Measurements from ENCODE around the gene SLC44A4.

The SLC44A4 gene
- total RNA-seq, result 0.17 to 1.5 (median 0.70) reads per million in 3 donors

DNA sequence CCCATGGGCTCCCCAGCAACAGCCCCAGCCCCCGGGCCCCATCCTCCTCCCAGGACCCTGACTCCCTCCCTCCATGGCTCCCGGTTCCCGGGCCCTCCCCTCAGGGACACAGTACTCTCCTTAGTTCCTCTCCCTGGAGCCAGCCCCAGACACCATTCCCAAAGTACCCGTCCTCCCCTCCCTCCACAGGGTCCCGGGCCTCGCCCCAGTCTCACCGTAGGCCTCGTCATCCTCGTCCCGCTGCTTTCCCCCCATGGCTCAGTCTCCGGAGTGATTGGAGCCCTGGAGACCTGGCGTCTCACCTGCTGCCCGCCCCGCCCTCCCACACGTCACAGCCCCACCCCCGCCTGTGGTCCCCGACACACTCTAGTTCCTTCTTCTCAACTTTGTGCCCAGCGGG, at the start of gene SLC44A4:
Gene SLC44A4 (minus strand): TSS at position 272 of the 400 bp plus-strand sequence. CDS start 17 bp downstream, at position 255.
- H3K4me1 ChIP-seq (ENCODE audit: control insufficient read depth, insufficient read depth, low read length, poor library complexity, severe bottlenecking), result no peaks in the 10 kb centered on the region
- DNase-seq, result no peak
- no peak within 1 kb of the TSS for H3K4me3 ChIP-seq (ENCODE audit: insufficient read depth, low read depth, low read length, poor library complexity, severe bottlenecking)
- peaks cover 40% of the 10 kb centered on the region for H3K36me3 ChIP-seq (ENCODE audit: control insufficient read depth, insufficient read depth, low read length)
- no peaks in the 10 kb centered on the region for H3K9me3 ChIP-seq (ENCODE audit: control insufficient read depth, low read length)
- H3K27me3 ChIP-seq (replicated peaks; ENCODE audit: control insufficient read depth, insufficient read depth, low read length, poor library complexity, severe bottlenecking), result no peaks in the 10 kb centered on the region
- H3K27ac ChIP-seq (ENCODE audit: insufficient read depth, low read length, poor library complexity, severe bottlenecking), result no peak within 1 kb of the TSS

DNA sequence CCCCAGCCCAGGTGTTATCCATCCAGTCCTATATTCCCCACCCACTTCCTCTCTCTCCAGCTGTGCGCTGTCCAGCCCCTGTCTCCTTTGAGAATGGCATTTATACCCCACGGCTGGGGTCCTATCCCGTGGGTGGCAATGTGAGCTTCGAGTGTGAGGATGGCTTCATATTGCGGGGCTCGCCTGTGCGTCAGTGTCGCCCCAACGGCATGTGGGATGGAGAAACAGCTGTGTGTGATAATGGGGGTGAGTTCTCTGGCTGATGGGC, 49.8 kb upstream of the SLC44A4 start:
- DNase-seq, result no peak
- H3K36me3 ChIP-seq (ENCODE audit: control insufficient read depth, insufficient read depth, low read length), result no peaks in the 10 kb centered on the region
- no peaks in the 10 kb centered on the region for H3K4me1 ChIP-seq (ENCODE audit: control insufficient read depth, insufficient read depth, low read length, poor library complexity, severe bottlenecking)
- no peak overlapping the region for H3K4me3 ChIP-seq (ENCODE audit: insufficient read depth, low read depth, low read length, poor library complexity, severe bottlenecking)
- no peaks in the 10 kb centered on the region for H3K9me3 ChIP-seq (ENCODE audit: control insufficient read depth, low read length)
- no peak overlapping the region for H3K27ac ChIP-seq (ENCODE audit: insufficient read depth, low read length, poor library complexity, severe bottlenecking)
- H3K27me3 ChIP-seq (replicated peaks; ENCODE audit: control insufficient read depth, insufficient read depth, low read length, poor library complexity, severe bottlenecking), result no peaks in the 10 kb centered on the region

DNA sequence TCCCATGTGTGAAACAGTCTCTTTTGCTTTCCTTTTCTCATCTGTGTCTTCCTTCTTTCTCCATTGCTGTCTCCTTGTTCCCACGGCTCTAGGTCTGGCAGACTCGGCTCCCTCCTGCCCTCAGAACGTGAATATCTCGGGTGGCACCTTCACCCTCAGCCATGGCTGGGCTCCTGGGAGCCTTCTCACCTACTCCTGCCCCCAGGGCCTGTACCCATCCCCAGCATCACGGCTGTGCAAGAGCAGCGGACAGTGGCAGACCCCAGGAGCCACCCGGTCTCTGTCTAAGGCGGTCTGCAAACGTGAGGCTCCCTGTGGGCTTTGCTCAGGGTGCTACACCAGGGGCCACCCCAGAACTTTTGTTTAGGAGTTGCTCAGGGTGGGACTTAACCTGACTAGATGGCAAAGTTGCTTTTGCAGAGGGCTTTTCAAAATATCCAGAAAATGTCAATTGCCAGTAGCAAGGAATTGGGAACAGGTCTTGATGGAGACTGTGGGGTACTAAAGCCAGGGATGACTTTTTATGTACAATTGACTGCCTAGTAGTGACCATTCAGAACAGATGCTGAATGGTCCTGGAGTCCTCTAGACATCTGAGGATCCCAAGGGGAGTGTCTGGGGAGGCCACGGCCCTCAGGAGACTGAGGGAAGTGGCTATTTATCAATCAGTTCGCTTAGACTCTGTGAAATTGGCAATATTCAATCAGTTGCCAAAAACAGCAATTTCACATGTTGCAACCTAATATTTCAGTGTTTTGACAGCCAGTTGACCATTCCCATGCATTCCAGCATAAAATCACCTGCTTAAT, 49.3 kb upstream of the SLC44A4 start:
- H3K27me3 ChIP-seq (replicated peaks; ENCODE audit: control insufficient read depth, insufficient read depth, low read length, poor library complexity, severe bottlenecking), result no peaks in the 10 kb centered on the region
- no peak overlapping the region for H3K27ac ChIP-seq (ENCODE audit: insufficient read depth, low read length, poor library complexity, severe bottlenecking)
- no peaks in the 10 kb centered on the region for H3K36me3 ChIP-seq (ENCODE audit: control insufficient read depth, insufficient read depth, low read length)
- no peak overlapping the region for H3K4me3 ChIP-seq (ENCODE audit: insufficient read depth, low read depth, low read length, poor library complexity, severe bottlenecking)
- no peak for DNase-seq
- no peaks in the 10 kb centered on the region for H3K9me3 ChIP-seq (ENCODE audit: control insufficient read depth, low read length)
- H3K4me1 ChIP-seq (ENCODE audit: control insufficient read depth, insufficient read depth, low read length, poor library complexity, severe bottlenecking), result no peaks in the 10 kb centered on the region

DNA sequence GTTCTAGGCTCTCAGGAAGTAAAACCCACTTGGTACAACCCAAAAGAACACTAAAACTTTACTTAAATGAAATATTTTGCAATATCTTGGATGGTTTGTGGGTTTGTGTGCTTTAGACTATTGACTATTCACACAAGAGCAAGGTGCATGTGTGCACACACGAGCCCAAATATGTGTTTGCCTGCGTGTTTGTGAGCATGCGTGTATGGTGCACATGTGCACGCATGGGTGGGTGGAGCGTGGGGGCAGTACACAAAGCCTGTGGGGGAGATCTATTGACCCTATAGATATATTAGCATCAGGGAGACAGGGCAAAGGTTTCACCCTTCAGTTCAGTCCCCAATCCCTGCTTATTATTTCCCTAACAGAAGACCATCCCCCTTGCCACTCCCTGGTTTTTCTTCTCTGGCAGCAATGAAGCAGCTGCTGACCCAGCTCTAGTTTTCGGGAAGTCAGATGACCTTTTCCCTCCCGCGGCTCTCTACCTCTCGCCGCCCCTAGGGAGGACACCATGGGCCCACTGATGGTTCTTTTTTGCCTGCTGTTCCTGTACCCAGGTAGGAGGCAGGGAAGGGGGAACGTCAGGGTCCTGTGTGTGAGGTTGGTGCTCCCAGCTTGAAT, 48.6 kb upstream of the SLC44A4 start, which contains the start of gene C2:
Gene C2 (plus strand): TSS at position 476 of the 621 bp plus-strand sequence. CDS start 36 bp downstream, at position 512.
- Histone ChIP-seq H3K9me3 (ENCODE audit: control insufficient read depth, low read length) (no peaks in the 10 kb centered on the region), H3K4me3 (ENCODE audit: insufficient read depth, low read depth, low read length, poor library complexity, severe bottlenecking) (no peak within 1 kb of the TSS), H3K27me3 (replicated peaks; ENCODE audit: control insufficient read depth, insufficient read depth, low read length, poor library complexity, severe bottlenecking) (no peaks in the 10 kb centered on the region), H3K36me3 (ENCODE audit: control insufficient read depth, insufficient read depth, low read length) (no peaks in the 10 kb centered on the region), H3K4me1 (ENCODE audit: control insufficient read depth, insufficient read depth, low read length, poor library complexity, severe bottlenecking) (no peaks in the 10 kb centered on the region), H3K27ac (ENCODE audit: insufficient read depth, low read length, poor library complexity, severe bottlenecking) (no peak within 1 kb of the TSS)
- no peak for DNase-seq

DNA sequence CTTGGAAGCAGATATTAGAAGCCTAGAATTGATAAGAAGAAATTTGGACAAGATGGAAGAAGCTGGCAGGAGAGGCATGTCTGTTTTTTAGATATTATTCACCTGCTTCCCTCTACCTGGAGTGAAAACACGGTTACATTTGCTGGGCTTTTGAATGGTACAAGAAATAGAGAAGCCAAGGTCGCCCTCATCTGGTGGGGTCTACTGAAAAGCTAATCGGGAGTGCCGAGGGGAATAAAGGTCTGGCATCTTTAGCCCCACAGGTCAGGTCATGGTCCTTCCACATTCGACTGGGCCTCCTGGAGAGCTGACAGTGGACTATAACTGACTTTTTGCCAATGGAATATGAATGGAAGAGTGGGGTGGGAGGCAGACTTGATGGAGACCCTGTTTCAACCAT, 44.1 kb upstream of the SLC44A4 start:
- Histone ChIP-seq H3K9me3 (ENCODE audit: control insufficient read depth, low read length) (no peaks in the 10 kb centered on the region), H3K36me3 (ENCODE audit: control insufficient read depth, insufficient read depth, low read length) (no peaks in the 10 kb centered on the region), H3K27me3 (replicated peaks; ENCODE audit: control insufficient read depth, insufficient read depth, low read length, poor library complexity, severe bottlenecking) (no peaks in the 10 kb centered on the region), H3K27ac (ENCODE audit: insufficient read depth, low read length, poor library complexity, severe bottlenecking) (no peak overlapping the region), H3K4me3 (ENCODE audit: insufficient read depth, low read depth, low read length, poor library complexity, severe bottlenecking) (no peak overlapping the region), H3K4me1 (ENCODE audit: control insufficient read depth, insufficient read depth, low read length, poor library complexity, severe bottlenecking) (no peaks in the 10 kb centered on the region)
- no peak for DNase-seq

DNA sequence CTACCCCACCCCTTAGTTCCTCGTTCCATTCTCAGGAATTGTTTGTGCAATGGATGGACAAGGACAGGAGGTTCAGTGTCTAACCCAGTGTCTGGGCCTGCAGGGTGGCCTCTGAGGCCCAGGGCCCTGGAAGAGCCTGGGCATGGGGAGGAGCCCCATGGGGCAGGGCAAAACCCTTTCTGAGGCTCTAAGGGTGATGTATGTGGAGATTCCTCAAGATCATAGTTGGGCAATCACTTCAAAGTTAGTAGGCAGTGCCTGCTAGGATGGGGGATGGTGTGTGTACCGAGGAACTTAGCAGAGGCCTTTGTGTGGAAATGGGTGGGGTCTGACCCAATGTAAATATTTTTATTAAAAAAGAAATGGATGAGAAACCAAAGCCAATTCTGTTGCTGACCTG, 42.0 kb upstream of the SLC44A4 start:
- no peak overlapping the region for H3K27ac ChIP-seq (ENCODE audit: insufficient read depth, low read length, poor library complexity, severe bottlenecking)

DNA sequence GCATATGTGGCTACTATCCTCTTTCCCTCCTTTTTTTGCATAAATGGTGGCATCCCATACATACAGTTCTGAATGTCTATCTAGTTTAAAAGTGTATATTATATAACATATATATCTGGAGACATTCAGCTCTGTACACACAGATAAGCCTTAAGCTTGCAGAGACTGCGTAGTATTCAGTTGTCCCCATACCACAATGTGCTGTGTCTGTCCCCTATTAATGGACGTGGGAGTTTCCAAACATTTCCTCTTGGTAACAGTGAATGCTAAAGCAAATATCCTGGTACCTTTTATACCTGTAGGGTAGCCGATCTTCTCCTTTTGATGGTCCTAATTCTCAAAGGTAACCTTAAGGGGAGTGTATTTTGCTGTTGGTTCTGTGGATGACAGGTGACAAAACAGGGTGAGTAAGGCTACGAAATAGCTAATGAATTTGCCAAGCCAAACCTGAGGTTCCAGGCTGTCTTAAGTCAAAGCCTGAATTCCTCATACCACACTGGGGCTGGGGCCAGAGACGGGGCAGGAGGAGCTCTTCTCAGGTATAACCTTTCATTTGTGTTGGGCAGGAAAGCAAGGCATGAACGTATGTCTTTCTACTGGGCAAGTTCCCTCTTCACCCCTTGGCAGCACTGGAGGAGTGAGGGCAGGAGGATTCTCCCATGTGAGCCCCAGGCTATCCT, 41.0 kb upstream of the SLC44A4 start:
- H3K9me3 ChIP-seq (ENCODE audit: control insufficient read depth, low read length), result no peaks in the 10 kb centered on the region
- no peak overlapping the region for H3K4me3 ChIP-seq (ENCODE audit: insufficient read depth, low read depth, low read length, poor library complexity, severe bottlenecking)
- H3K27ac ChIP-seq (ENCODE audit: insufficient read depth, low read length, poor library complexity, severe bottlenecking), result no peak overlapping the region
- DNase-seq, result no peak
- H3K4me1 ChIP-seq (ENCODE audit: control insufficient read depth, insufficient read depth, low read length, poor library complexity, severe bottlenecking), result no peaks in the 10 kb centered on the region
- no peaks in the 10 kb centered on the region for H3K27me3 ChIP-seq (replicated peaks; ENCODE audit: control insufficient read depth, insufficient read depth, low read length, poor library complexity, severe bottlenecking)
- H3K36me3 ChIP-seq (ENCODE audit: control insufficient read depth, insufficient read depth, low read length), result no peaks in the 10 kb centered on the region

More for the DNA sequence above, 42.0 kb upstream of the SLC44A4 start:
- Histone ChIP-seq H3K4me1 (ENCODE audit: control insufficient read depth, insufficient read depth, low read length, poor library complexity, severe bottlenecking) (no peaks in the 10 kb centered on the region), H3K9me3 (ENCODE audit: control insufficient read depth, low read length) (no peaks in the 10 kb centered on the region), H3K27me3 (replicated peaks; ENCODE audit: control insufficient read depth, insufficient read depth, low read length, poor library complexity, severe bottlenecking) (no peaks in the 10 kb centered on the region), H3K36me3 (ENCODE audit: control insufficient read depth, insufficient read depth, low read length) (no peaks in the 10 kb centered on the region), H3K4me3 (ENCODE audit: insufficient read depth, low read depth, low read length, poor library complexity, severe bottlenecking) (no peak overlapping the region)
- DNase-seq, result no peak

DNA sequence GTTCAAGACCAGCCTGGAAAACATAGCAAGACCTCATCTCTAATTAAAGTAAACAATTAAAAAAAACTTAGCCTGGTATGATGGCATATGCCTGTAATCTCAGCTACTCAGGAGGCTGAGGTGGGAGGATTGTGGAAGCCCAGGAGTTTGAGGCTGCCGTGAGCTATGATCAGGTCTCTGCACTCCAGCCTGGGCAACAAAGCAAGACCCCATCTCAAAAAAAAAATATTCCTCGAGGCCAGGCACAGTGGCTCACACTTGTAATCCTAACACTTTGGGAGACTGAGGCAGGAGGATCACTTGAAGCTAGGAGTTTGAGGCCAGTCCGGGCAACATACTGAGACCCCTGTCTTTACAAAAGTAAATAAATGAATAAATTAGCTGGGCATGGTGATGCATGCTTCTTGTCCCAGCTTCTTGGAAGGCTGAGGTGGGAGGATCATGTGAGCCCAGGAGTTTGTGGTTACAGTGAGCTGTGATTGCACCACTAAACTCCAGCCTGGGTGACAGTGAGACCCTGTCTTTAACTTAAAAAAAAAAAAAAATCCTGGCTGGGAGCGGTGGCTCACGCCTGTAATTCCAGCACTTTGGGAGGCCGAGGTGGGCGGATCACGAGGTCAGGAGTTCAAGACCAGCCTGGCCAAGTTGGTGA, 39.4 kb upstream of the SLC44A4 start:
- Histone ChIP-seq H3K27me3 (replicated peaks; ENCODE audit: control insufficient read depth, insufficient read depth, low read length, poor library complexity, severe bottlenecking) (no peaks in the 10 kb centered on the region), H3K4me3 (ENCODE audit: insufficient read depth, low read depth, low read length, poor library complexity, severe bottlenecking) (no peak overlapping the region), H3K27ac (ENCODE audit: insufficient read depth, low read length, poor library complexity, severe bottlenecking) (no peak overlapping the region), H3K9me3 (ENCODE audit: control insufficient read depth, low read length) (no peaks in the 10 kb centered on the region), H3K4me1 (ENCODE audit: control insufficient read depth, insufficient read depth, low read length, poor library complexity, severe bottlenecking) (no peaks in the 10 kb centered on the region), H3K36me3 (ENCODE audit: control insufficient read depth, insufficient read depth, low read length) (no peaks in the 10 kb centered on the region)
- DNase-seq, result no peak

DNA sequence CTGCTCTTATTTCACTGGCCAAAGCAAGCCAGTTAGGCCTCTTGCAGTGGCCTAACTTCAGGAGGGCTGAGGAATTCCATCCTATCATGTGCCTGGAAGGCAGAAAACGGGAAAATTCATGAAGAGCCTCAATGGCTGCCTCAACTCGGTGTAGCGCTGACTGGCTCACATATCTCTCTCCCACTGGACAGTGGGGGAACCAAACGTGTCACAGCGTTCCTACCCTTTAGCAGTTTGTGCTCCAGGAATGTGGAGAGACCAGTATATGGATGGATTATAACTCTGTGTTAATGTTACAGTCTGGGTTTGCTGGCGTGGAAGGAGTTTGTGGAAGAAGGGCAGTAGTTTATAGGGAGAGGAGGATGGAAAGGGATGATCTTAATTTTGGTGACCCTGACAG, 37.0 kb upstream of the SLC44A4 start:
- H3K27me3 ChIP-seq (replicated peaks; ENCODE audit: control insufficient read depth, insufficient read depth, low read length, poor library complexity, severe bottlenecking), result no peaks in the 10 kb centered on the region
- no peak overlapping the region for H3K4me3 ChIP-seq (ENCODE audit: insufficient read depth, low read depth, low read length, poor library complexity, severe bottlenecking)
- H3K36me3 ChIP-seq (ENCODE audit: control insufficient read depth, insufficient read depth, low read length), result no peaks in the 10 kb centered on the region
- H3K9me3 ChIP-seq (ENCODE audit: control insufficient read depth, low read length), result no peaks in the 10 kb centered on the region
- H3K27ac ChIP-seq (ENCODE audit: insufficient read depth, low read length, poor library complexity, severe bottlenecking), result no peak overlapping the region
- H3K4me1 ChIP-seq (ENCODE audit: control insufficient read depth, insufficient read depth, low read length, poor library complexity, severe bottlenecking), result no peaks in the 10 kb centered on the region
- DNase-seq, result no peak

Measured in effector memory CD4-positive, alpha-beta T cell (primary cell).